ENCODE data around the gene GPR107.

- TF ChIP-seq ZMAT4 (CRISPR knock-in tag; IDR thresholded peaks at IDR 0.05) (no peak), ATF1 (CRISPR knock-in tag; IDR thresholded peaks at IDR 0.05) (no peak), CTCF (IDR thresholded peaks at IDR 0.05) (no peak), RELA (CRISPR knock-in tag; IDR thresholded peaks at IDR 0.05; ENCODE audit: borderline replicate concordance) (no peak), ATF3 (CRISPR knock-in tag; conservative IDR thresholded peaks at IDR 0.05) (no peak), ESRRA (CRISPR knock-in tag; IDR thresholded peaks at IDR 0.05; ENCODE audit: borderline replicate concordance) (no peak), ZBTB21 (CRISPR knock-in tag; IDR thresholded peaks at IDR 0.05; ENCODE audit: borderline replicate concordance) (no peak), USF2 (CRISPR knock-in tag; IDR thresholded peaks at IDR 0.05) (no peak), TEAD4 (CRISPR knock-in tag; IDR thresholded peaks at IDR 0.05) (no peak), PREB (CRISPR knock-in tag; IDR thresholded peaks at IDR 0.05; ENCODE audit: borderline replicate concordance) (no peak), SP1 (CRISPR knock-in tag; conservative IDR thresholded peaks at IDR 0.05) (no peak)
These were observed 89.7 kb downstream of the GPR107 start for GRCh38 chr9:130143279-130143893.

Data from WTC11 (cell line).